Gastrocnemius medialis (tissue), 4 donors: ENCODE results near the gene UPK3A. TPM values are rescaled to one million over a fixed set of nuclear protein-coding genes. Genes with fewer than 3 reads are reported as not detected.

Experiments
- ATAC-seq, 2 donors: fragments of 150-250 bp; one replicate each; pipeline ENCODE4 v1.9.1; 2016
- DNase-seq, 2 donors: peaks; one replicate each; pipeline ENCODE4 v3.0.0-alpha.2; 2019
- H3K27ac ChIP-seq, 4 donors: fragments of 200-600 bp; sonication (generic); 1 replicate in 1 of 4; 2 replicates in 3 of 4; pipeline ENCODE4 v1.5.1; 2016 to 2018; ENCODE audit warnings: mild to moderate bottlenecking in 2 of 4, moderate library complexity in 1 of 4
- H3K27me3 ChIP-seq, 3 donors: fragments of 200-600 bp; sonication (generic) in 2 of 3; 1 replicate in 1 of 3; 2 replicates in 2 of 3; pipeline versions ENCODE4 v1.5.1 to v1.6.0; 2016 to 2019; ENCODE audit warnings: mild to moderate bottlenecking in 1 of 3, moderate library complexity in 1 of 3
- H3K36me3 ChIP-seq, 2 donors: fragments of 200-600 bp; sonication (generic) in 1 of 2; one replicate each; pipeline ENCODE4 v1.5.1; 2017 to 2018
- H3K4me1 ChIP-seq, 2 donors: fragments of 200-600 bp; sonication (generic) in 1 of 2; one replicate each; pipeline ENCODE4 v1.5.1; 2016 to 2017; ENCODE audit warnings: mild to moderate bottlenecking in 2 of 2
- H3K4me3 ChIP-seq, 4 donors: fragments of 200-600 bp; sonication (generic) in 3 of 4; 1 replicate in 1 of 4; 2 replicates in 3 of 4; pipeline ENCODE4 v1.5.1; 2016 to 2019; ENCODE audit warnings: mild to moderate bottlenecking in 2 of 4
- H3K9me3 ChIP-seq, 3 donors: fragments of 200-600 bp; sonication (generic) in 2 of 3; 1 replicate in 1 of 3; 2 replicates in 2 of 3; pipeline ENCODE4 v1.5.1; 2016 to 2019
- CTCF ChIP-seq, 5 experiments: fragments of 450-650 bp in 3 of 5; fragments of 200-600 bp in 2 of 5; sonication (generic) in 2 of 5; IDR thresholded peaks in 4 of 5; conservative IDR thresholded peaks in 1 of 5; 1 replicate in 4 of 5; 2 replicates in 1 of 5; pipeline ENCODE4 v1.5.1; 2016 to 2019; ENCODE audit warnings: antibody characterized with exemption in 5 of 5, mild to moderate bottlenecking in 3 of 5, moderate library complexity in 3 of 5
- POLR2A ChIP-seq, 2 donors: fragments of 450-650 bp; IDR thresholded peaks; one replicate each; pipeline ENCODE4 v1.6.1; 2017; ENCODE audit warnings: antibody characterized with exemption in 2 of 2, mild to moderate bottlenecking in 2 of 2, moderate library complexity in 2 of 2
- in situ Hi-C, 4 donors: fragments of 200-750 bp; cut with MboI; loops; one replicate each; pipeline versions ENCODE4 v1.15.0 to v1.8.0; 2017; ENCODE audit warnings: low sequenced_read_pairs in 4 of 4
- intact Hi-C: fragments of 100-400 bp; cut with DNase I; formaldehyde crosslinking; loops from one replicate; pipeline ENCODE4 v1.15.1; 2023; ENCODE audit warnings: low total_unique reads
- total RNA-seq, 4 donors: library from RNA; depleted of rRNA; stranded (reverse); fragments of >200 nt; gene quantifications; one replicate each; pipeline versions ENCODE4 v1.1.0 to v1.2.3, GENCODE V29; 2016

Gene UPK3A
- total RNA-seq, 4 donors from 2014 or later = 0.70 to 6.4 (median 2.1) TPM

- DNase-seq = no peak
- ATAC-seq = no peak
- Histone ChIP-seq H3K9me3 (no peaks in the 10 kb centered on the region), H3K36me3 (no peaks in the 10 kb centered on the region), H3K27ac (peak overlapping the region; percentile 84 to 91 (median 88)), H3K4me3 (no peak overlapping the region), H3K4me1 (peaks cover 45 to 57% of the 10 kb centered on the region in 2 donors), H3K27me3 (no peaks in the 10 kb centered on the region)
- TF ChIP-seq CTCF (IDR thresholded peaks at IDR 0.05 in 4 of 5, conservative IDR thresholded peaks at IDR 0.05 in 1 of 5) = no peak
- no peak for TF ChIP-seq POLR2A (IDR thresholded peaks at IDR 0.05)
- intact Hi-C loops = no loop called here
- in situ Hi-C loops = no loop called here
These were observed 30.0 kb downstream of the UPK3A start for GRCh38 chr22:45314786-45315185.

- in situ Hi-C loops = no loop called here
- Histone ChIP-seq H3K36me3 (no peaks in the 10 kb centered on the region), H3K4me1 (peaks cover 37 to 61% of the 10 kb centered on the region in 2 donors), H3K27ac (peak overlapping the region; percentile 84 to 91 (median 88)), H3K27me3 (no peaks in the 10 kb centered on the region), H3K9me3 (no peaks in the 10 kb centered on the region), H3K4me3 (no peak overlapping the region)
- intact Hi-C loops = loop anchor here (1.0 kb wide), 1 partner anchor 12 kb away; no protein-coding TSS in a partner anchor
- TF ChIP-seq POLR2A (IDR thresholded peaks at IDR 0.05) (peak; percentile 54 to 59), CTCF (IDR thresholded peaks at IDR 0.05 in 4 of 5, conservative IDR thresholded peaks at IDR 0.05 in 1 of 5) (no peak)
- DNase-seq = peak in 1 of 2 donors; percentile 54
- peak; percentile 86 to 87 for ATAC-seq
These were observed 32.2 kb downstream of the UPK3A start for GRCh38 chr22:45316796-45317526.

- intact Hi-C loops = loop anchor here (1.0 kb wide), 1 partner anchor 12 kb away; no protein-coding TSS in a partner anchor
- peak; percentile 37 to 67 for ATAC-seq
- in situ Hi-C loops = no loop called here
- H3K4me3 ChIP-seq = peak overlapping the region in 1 of 4 donors; percentile 0
- peak in 1 of 2 donors; percentile 73 for DNase-seq
- no peaks in the 10 kb centered on the region for H3K36me3 ChIP-seq
- no peaks in the 10 kb centered on the region for H3K27me3 ChIP-seq
- peaks cover 37 to 61% of the 10 kb centered on the region in 2 donors for H3K4me1 ChIP-seq
- H3K27ac ChIP-seq = peak overlapping the region; percentile 84 to 91 (median 88)
- TF ChIP-seq POLR2A (IDR thresholded peaks at IDR 0.05) (peak in 1 of 2 donors; percentile 40), CTCF (IDR thresholded peaks at IDR 0.05 in 4 of 5, conservative IDR thresholded peaks at IDR 0.05 in 1 of 5) (peak; percentile 45 to 72 (median 50))
- H3K9me3 ChIP-seq = no peaks in the 10 kb centered on the region
These were observed 32.9 kb downstream of the UPK3A start for GRCh38 chr22:45317551-45318167.

GRCh38 chr22:45318168-45318557 lies 33.4 kb downstream of the UPK3A start:
- Histone ChIP-seq H3K36me3 (no peaks in the 10 kb centered on the region), H3K4me1 (peaks cover 39 to 63% of the 10 kb centered on the region in 2 donors), H3K4me3 (peak overlapping the region in 1 of 4 donors; percentile 0), H3K9me3 (no peaks in the 10 kb centered on the region), H3K27me3 (no peaks in the 10 kb centered on the region), H3K27ac (peak overlapping the region; percentile 84 to 91 (median 88))
- TF ChIP-seq CTCF (IDR thresholded peaks at IDR 0.05 in 4 of 5, conservative IDR thresholded peaks at IDR 0.05 in 1 of 5) (no peak), POLR2A (IDR thresholded peaks at IDR 0.05) (no peak)
- intact Hi-C loops = no loop called here
- in situ Hi-C loops = no loop called here
- ATAC-seq = peak; percentile 13 to 16
- peak in 1 of 2 donors; percentile 69 for DNase-seq
